Loucy (cell line): ENCODE measurements around the gene CDK11A.

ENCODE experiments used
- H2AFZ ChIP-seq: fragments of 200-600 bp; sonication (generic); 2 replicates; pipeline ENCODE4 v1.6.0; 2016; ENCODE audit warnings: antibody characterized with exemption, mild to moderate bottlenecking, low read length, moderate library complexity
- H3F3A ChIP-seq: fragments of 200-600 bp; 2 replicates; pipeline ENCODE4 v1.6.0; 2016; ENCODE audit warnings: antibody characterized with exemption, low read depth, mild to moderate bottlenecking
- H3K27me3 ChIP-seq: fragments of 200-600 bp; sonication (generic); 2 replicates; pipeline ENCODE4 v1.6.1; 2014; ENCODE audit warnings: low read length, mild to moderate bottlenecking; ENCODE audit not compliant: insufficient read depth, poor library complexity, severe bottlenecking
- H3K36me3 ChIP-seq: fragments of 200-600 bp; sonication (generic); 2 replicates; pipeline ENCODE4 v1.6.1; 2016; ENCODE audit warnings: low read length; ENCODE audit not compliant: insufficient read depth
- H3K4me1 ChIP-seq: fragments of 200-600 bp; sonication (generic); 2 replicates; pipeline ENCODE4 v1.5.1; 2014; ENCODE audit warnings: low read length, mild to moderate bottlenecking; ENCODE audit not compliant: insufficient read depth, poor library complexity, severe bottlenecking
- H3K4me2 ChIP-seq: fragments of 200-600 bp; sonication (generic); 2 replicates; pipeline ENCODE4 v1.6.0; 2014; ENCODE audit warnings: antibody characterized with exemption, low read length, low read depth, mild to moderate bottlenecking; ENCODE audit not compliant: poor library complexity, severe bottlenecking
- H3K4me3 ChIP-seq: fragments of 200-600 bp; sonication (generic); 2 replicates; pipeline ENCODE4 v1.5.1; 2014; ENCODE audit warnings: low read length, mild to moderate bottlenecking, mixed read lengths; ENCODE audit not compliant: poor library complexity, severe bottlenecking
- H3K79me2 ChIP-seq: fragments of 200-600 bp; sonication (generic); 2 replicates; pipeline ENCODE4 v1.6.1; 2014; ENCODE audit warnings: low read length; ENCODE audit not compliant: insufficient read depth
- H3K9ac ChIP-seq: fragments of 200-600 bp; sonication (generic); 2 replicates; pipeline ENCODE4 v1.6.0; 2014; ENCODE audit warnings: mild to moderate bottlenecking, low read depth, low read length, moderate library complexity; ENCODE audit not compliant: poor library complexity, severe bottlenecking
- H3K9me2 ChIP-seq: fragments of 200-600 bp; sonication (generic); replicated peaks from 2 replicates; pipeline ENCODE4 v1.6.1; 2016; ENCODE audit warnings: low read depth, low read length, mixed read lengths
- H3K9me3 ChIP-seq: fragments of 200-600 bp; sonication (generic); 2 replicates; pipeline ENCODE4 v1.6.1; 2014; ENCODE audit warnings: mild to moderate bottlenecking, antibody characterized with exemption, low read length, low read depth; ENCODE audit not compliant: insufficient read depth
- H4K20me1 ChIP-seq: fragments of 200-600 bp; sonication (generic); 2 replicates; pipeline ENCODE4 v1.6.0; 2014; ENCODE audit warnings: antibody characterized with exemption, low read length, mild to moderate bottlenecking; ENCODE audit not compliant: insufficient read depth, poor library complexity, severe bottlenecking
- CTCF ChIP-seq: fragments of 200-600 bp; sonication (generic); conservative IDR thresholded peaks from 2 replicates; pipeline ENCODE4 v1.5.1; 2014; ENCODE audit warnings: mild to moderate bottlenecking, antibody characterized with exemption, low read length
- EZH2phosphoT487 ChIP-seq: fragments of 200-600 bp; IDR thresholded peaks from 2 replicates; pipeline ENCODE4 v1.6.1; 2018; ENCODE audit warnings: antibody characterized with exemption, mild to moderate bottlenecking, moderate library complexity, borderline replicate concordance

The CDK11A gene

GRCh38 chr1:1760345-1760650 is 36.1 kb upstream of the CDK11A start:
- H3K9me3 ChIP-seq = no peaks in the 10 kb centered on the region
- TF ChIP-seq EZH2phosphoT487 (no peak), CTCF (no peak)
- H3F3A ChIP-seq = no peaks in the 10 kb centered on the region
- H2AFZ ChIP-seq = no peak overlapping the region
- no peaks in the 10 kb centered on the region for H3K9me2 ChIP-seq
- no peaks in the 10 kb centered on the region for H4K20me1 ChIP-seq
- no peak overlapping the region for H3K4me2 ChIP-seq
- H3K27me3 ChIP-seq = no peaks in the 10 kb centered on the region
- H3K79me2 ChIP-seq = no peaks in the 10 kb centered on the region
- H3K4me1 ChIP-seq = no peaks in the 10 kb centered on the region
- H3K36me3 ChIP-seq = peaks cover 53% of the 10 kb centered on the region; the same call in 1 of the 2 replicates
- H3K9ac ChIP-seq = no peak overlapping the region
- H3K4me3 ChIP-seq = no peak overlapping the region

- H3K9me3 ChIP-seq = no peaks in the 10 kb centered on the region
- no peak for TF ChIP-seq CTCF
- TF ChIP-seq EZH2phosphoT487 = no peak
- H4K20me1 ChIP-seq = no peaks in the 10 kb centered on the region
- H3F3A ChIP-seq = no peaks in the 10 kb centered on the region
- no peaks in the 10 kb centered on the region for H3K79me2 ChIP-seq
- no peak overlapping the region for H3K4me3 ChIP-seq
- no peak overlapping the region for H3K9ac ChIP-seq
- H3K36me3 ChIP-seq = peaks cover 52% of the 10 kb centered on the region; the same call in 1 of the 2 replicates
- H3K27me3 ChIP-seq = no peaks in the 10 kb centered on the region
- H2AFZ ChIP-seq = no peak overlapping the region
- H3K9me2 ChIP-seq = no peaks in the 10 kb centered on the region
- H3K4me1 ChIP-seq = no peaks in the 10 kb centered on the region
- H3K4me2 ChIP-seq = no peak overlapping the region
Measured at GRCh38 chr1:1759456-1760344, 35.5 kb upstream of the CDK11A start.

- no peaks in the 10 kb centered on the region for H3K9me3 ChIP-seq
- no peak overlapping the region for H3K9ac ChIP-seq
- H4K20me1 ChIP-seq = no peaks in the 10 kb centered on the region
- H3K9me2 ChIP-seq = no peaks in the 10 kb centered on the region
- no peaks in the 10 kb centered on the region for H3K79me2 ChIP-seq
- H3K27me3 ChIP-seq = no peaks in the 10 kb centered on the region
- no peaks in the 10 kb centered on the region for H3F3A ChIP-seq
- no peak overlapping the region for H2AFZ ChIP-seq
- no peak overlapping the region for H3K4me2 ChIP-seq
- H3K4me3 ChIP-seq = no peak overlapping the region
- no peaks in the 10 kb centered on the region for H3K4me1 ChIP-seq
- TF ChIP-seq CTCF (no peak), EZH2phosphoT487 (no peak)
- peaks cover 58% of the 10 kb centered on the region; the same call in 1 of the 2 replicates for H3K36me3 ChIP-seq
Measured at GRCh38 chr1:1758692-1759455, 34.7 kb upstream of the CDK11A start.
